ENCODE results near the gene ZBTB48. TPM values are rescaled to one million over a fixed set of nuclear protein-coding genes. Genes with fewer than 3 reads are reported as not detected.

ZBTB48 gene
- polyA plus RNA-seq, 3 donors, result 13.2 to 94.2 (median 23.0) TPM

- H3K27me3 ChIP-seq (ENCODE audit: control insufficient read depth in 2 of 2, insufficient read depth in 2 of 2, low read length in 2 of 2), result no peaks in the 10 kb centered on the region
- H4K20me1 ChIP-seq (ENCODE audit: insufficient read depth, low read length), result peaks cover 100% of the 10 kb centered on the region
- peaks cover 70 to 90% of the 10 kb centered on the region in 2 donors for H3K36me3 Mint-ChIP-seq
- no peak overlapping the region for H3K4me2 ChIP-seq (replicated peaks; ENCODE audit: extremely low read depth, low read length, poor library complexity, severe bottlenecking)
- no peaks in the 10 kb centered on the region for H3K9me3 ChIP-seq (replicated peaks in 1 of 2; ENCODE audit: control insufficient read depth in 1 of 2, insufficient read depth in 1 of 2, low read length in 2 of 2)
- no peak overlapping the region for H3K27ac Mint-ChIP-seq
- H3K4me1 Mint-ChIP-seq, result peaks cover 35% of the 10 kb centered on the region
- H3K27ac ChIP-seq (ENCODE audit: low read depth in 1 of 2, low read length in 2 of 2), result no peak overlapping the region
- peaks cover 32% of the 10 kb centered on the region for H3K79me2 ChIP-seq (ENCODE audit: insufficient read depth, low read length)
- peaks cover 86 to 93% of the 10 kb centered on the region in 2 donors for H3K36me3 ChIP-seq (replicated peaks in 1 of 2; ENCODE audit: control insufficient read depth in 1 of 2, insufficient read depth in 2 of 2, low read length in 2 of 2)
- H3K9me3 Mint-ChIP-seq, result no peaks in the 10 kb centered on the region
- intact Hi-C loops (cut with micrococcal nuclease), result no loop called here
- H3K27me3 Mint-ChIP-seq (ENCODE audit: low read depth in 3 of 3), result no peaks in the 10 kb centered on the region
- no peak overlapping the region for H3K4me3 Mint-ChIP-seq
- TF ChIP-seq CTCF (IDR thresholded peaks at IDR 0.05), result no peak
- no peak overlapping the region for H3K4me3 ChIP-seq (replicated peaks in 1 of 3; ENCODE audit: low read depth in 2 of 3, low read length in 3 of 3)
- H2AFZ ChIP-seq (ENCODE audit: insufficient read depth, low read depth, low read length, poor library complexity, severe bottlenecking), result no peak overlapping the region
- H3K4me1 ChIP-seq (ENCODE audit: control insufficient read depth in 1 of 2, insufficient read depth in 2 of 2, low read length in 2 of 2), result peaks cover 22 to 42% of the 10 kb centered on the region in 2 donors
- no peak overlapping the region for H3K9ac ChIP-seq (ENCODE audit: insufficient read depth, low read length, poor library complexity, severe bottlenecking)
- 96% methylated on average over 27 of the region's 38 CpGs for WGBS (ENCODE audit: insufficient coverage)
- DNase-seq, result peak in 1 of 3 donors; percentile 5
Measured at GRCh38 chr1:6592865-6593593, 13.2 kb downstream of the ZBTB48 start.

GRCh38 chr1:6593810-6594209 lies 14.0 kb downstream of the ZBTB48 start:
- Mint-ChIP-seq H3K27ac (no peak overlapping the region), H3K4me3 (no peak overlapping the region), H3K36me3 (peaks cover 67 to 90% of the 10 kb centered on the region in 2 donors), H3K4me1 (peaks cover 41% of the 10 kb centered on the region), H3K9me3 (peaks cover 0 to 2% (median 0%) of the 10 kb centered on the region in 7 donors), H3K27me3 (ENCODE audit: low read depth in 3 of 3) (no peaks in the 10 kb centered on the region)
- no peak overlapping the region for H3K27ac ChIP-seq (ENCODE audit: low read depth in 1 of 2, low read length in 2 of 2)
- peaks cover 28 to 46% of the 10 kb centered on the region in 2 donors for H3K4me1 ChIP-seq (ENCODE audit: control insufficient read depth in 1 of 2, insufficient read depth in 2 of 2, low read length in 2 of 2)
- H3K79me2 ChIP-seq (ENCODE audit: insufficient read depth, low read length), result peaks cover 40% of the 10 kb centered on the region
- no peaks in the 10 kb centered on the region for H3K9me3 ChIP-seq (replicated peaks in 1 of 2; ENCODE audit: control insufficient read depth in 1 of 2, insufficient read depth in 1 of 2, low read length in 2 of 2)
- peaks cover 100% of the 10 kb centered on the region for H4K20me1 ChIP-seq (ENCODE audit: insufficient read depth, low read length)
- TF ChIP-seq CTCF (IDR thresholded peaks at IDR 0.05), result no peak
- H2AFZ ChIP-seq (ENCODE audit: insufficient read depth, low read depth, low read length, poor library complexity, severe bottlenecking), result no peak overlapping the region
- no peak overlapping the region for H3K4me2 ChIP-seq (replicated peaks; ENCODE audit: extremely low read depth, low read length, poor library complexity, severe bottlenecking)
- H3K27me3 ChIP-seq (ENCODE audit: control insufficient read depth in 2 of 2, insufficient read depth in 2 of 2, low read length in 2 of 2), result no peaks in the 10 kb centered on the region
- H3K36me3 ChIP-seq (replicated peaks in 1 of 2; ENCODE audit: control insufficient read depth in 1 of 2, insufficient read depth in 2 of 2, low read length in 2 of 2), result peaks cover 79 to 88% of the 10 kb centered on the region in 2 donors
- 97% methylated on average over 7 of the region's 15 CpGs for WGBS (ENCODE audit: insufficient coverage)
- no peak overlapping the region for H3K4me3 ChIP-seq (replicated peaks in 1 of 3; ENCODE audit: low read depth in 2 of 3, low read length in 3 of 3)
- no peak overlapping the region for H3K9ac ChIP-seq (ENCODE audit: insufficient read depth, low read length, poor library complexity, severe bottlenecking)
- no peak for DNase-seq
- intact Hi-C loops (cut with micrococcal nuclease), result no loop called here

Measured in CD14-positive monocyte (primary cell).